Endodermal cell (in vitro differentiated cells): ENCODE results near the gene TM2D3. TPM values are rescaled to one million over a fixed set of nuclear protein-coding genes. Genes with fewer than 3 reads are reported as not detected.

ENCODE experiments used
- DNase-seq: peaks from one replicate; pipeline ENCODE4 v3.0.0-alpha.2; 2017
- H3K27ac ChIP-seq: 2 replicates; pipeline ENCODE4 v1.5.1; 2013; ENCODE audit warnings: mild to moderate bottlenecking, low read depth, low read length, moderate library complexity
- H3K27me3 ChIP-seq: 2 replicates; pipeline ENCODE4 v1.6.1; 2013; ENCODE audit warnings: mild to moderate bottlenecking, low read length, moderate library complexity; ENCODE audit not compliant: insufficient read depth, control insufficient read depth, poor library complexity, severe bottlenecking
- H3K36me3 ChIP-seq: 2 replicates; pipeline ENCODE4 v1.7.0; 2013; ENCODE audit warnings: mild to moderate bottlenecking, low read length, moderate library complexity; ENCODE audit not compliant: control insufficient read depth, insufficient read depth
- H3K4me1 ChIP-seq: one replicate; pipeline ENCODE4 v1.7.0; 2013; ENCODE audit warnings: low read length; ENCODE audit not compliant: control insufficient read depth, insufficient read depth
- H3K4me3 ChIP-seq: 2 replicates; pipeline ENCODE4 v1.5.1; 2013; ENCODE audit warnings: mild to moderate bottlenecking, low read length, moderate library complexity
- H3K9ac ChIP-seq: 2 replicates; pipeline ENCODE4 v1.6.1; 2013; ENCODE audit warnings: mild to moderate bottlenecking, low read length, moderate library complexity; ENCODE audit not compliant: poor library complexity, severe bottlenecking; ENCODE audit errors: extremely low read depth
- H3K9me3 ChIP-seq: 2 replicates; pipeline ENCODE4 v1.6.1; 2013; ENCODE audit warnings: mild to moderate bottlenecking, low read length, moderate library complexity; ENCODE audit not compliant: control insufficient read depth
- H3K27ac Mint-ChIP-seq: 2 replicates; pipeline ENCODE4 v1.8.0; 2020; ENCODE audit warnings: mixed read lengths
- H3K27me3 Mint-ChIP-seq: 2 replicates; pipeline ENCODE4 v1.8.0; 2021; ENCODE audit warnings: mild to moderate bottlenecking, mixed read lengths; ENCODE audit not compliant: insufficient read depth
- H3K36me3 Mint-ChIP-seq: 2 replicates; pipeline ENCODE4 v1.8.0; 2020; ENCODE audit warnings: low read depth, mixed read lengths
- H3K4me1 Mint-ChIP-seq: 2 replicates; pipeline ENCODE4 v1.8.0; 2020; ENCODE audit warnings: mixed read lengths
- H3K4me3 Mint-ChIP-seq: 2 replicates; pipeline ENCODE4 v1.8.0; 2020; ENCODE audit warnings: mild to moderate bottlenecking, moderate library complexity, mixed read lengths
- H3K9me3 Mint-ChIP-seq: 2 replicates; pipeline ENCODE4 v1.8.0; 2020; ENCODE audit warnings: mild to moderate bottlenecking, mixed read lengths
- CTCF ChIP-seq: fragments of 200-600 bp; sonication (generic); conservative IDR thresholded peaks from 2 replicates; pipeline ENCODE4 v1.5.0; 2021; ENCODE audit warnings: antibody characterized with exemption, mild to moderate bottlenecking
- WGBS, 2 experiments: methylation state at CpG; one replicate each; pipeline versions ENCODE4 v1.1.5 to v1.1.7; 2013; ENCODE audit warnings: missing lambda C conversion rate in 2 of 2, mixed read lengths in 1 of 2; ENCODE audit not compliant: insufficient coverage in 1 of 2, insufficient read length in 1 of 2; 5-methylcytosine and 5-hydroxymethylcytosine counted together
- total RNA-seq, 2 donors: library from RNA; stranded (reverse); fragmentation: NEBNext Ultra II Directional in 1 of 2; extraction: Animal tissue kit (Norgen Biotek cat#: 25700) in 1 of 2; gene quantifications; 2 replicates in 1 of 2; 3 replicates in 1 of 2; pipeline ENCODE4 v1.2.1, GENCODE V29; 2021

Gene TM2D3
- total RNA-seq, 2 donors from 2014 or later: 33.4 to 34.0 TPM

- no peaks in the 10 kb centered on the region for H3K4me1 ChIP-seq
- no peaks in the 10 kb centered on the region for H3K36me3 ChIP-seq
- peaks cover 1% of the 10 kb centered on the region for H3K4me1 Mint-ChIP-seq
- H3K9ac ChIP-seq: no peak overlapping the region
- H3K9me3 Mint-ChIP-seq: peaks cover 13% of the 10 kb centered on the region
- no peak overlapping the region for H3K27ac Mint-ChIP-seq
- H3K4me3 Mint-ChIP-seq: no peak overlapping the region
- WGBS, 2 experiments: 83 to 86% methylated on average over 2 to 3 of the region's 3 CpGs
- no peak for TF ChIP-seq CTCF
- H3K4me3 ChIP-seq: no peak overlapping the region
- no peaks in the 10 kb centered on the region for H3K9me3 ChIP-seq
- H3K36me3 Mint-ChIP-seq: no peaks in the 10 kb centered on the region
- H3K27me3 ChIP-seq: no peaks in the 10 kb centered on the region
- H3K27ac ChIP-seq: no peak overlapping the region
- peaks cover 15% of the 10 kb centered on the region for H3K27me3 Mint-ChIP-seq
- DNase-seq: no peak
Measured at GRCh38 chr15:101599091-101599490, 53.1 kb downstream of the TM2D3 start.

- no peak overlapping the region for H3K27ac Mint-ChIP-seq
- H3K9ac ChIP-seq: no peak overlapping the region
- H3K36me3 ChIP-seq: no peaks in the 10 kb centered on the region
- TF ChIP-seq CTCF: no peak
- no peaks in the 10 kb centered on the region for H3K36me3 Mint-ChIP-seq
- H3K27ac ChIP-seq: no peak overlapping the region
- 81 to 86% methylated on average over 5 to 6 of the region's 6 CpGs for WGBS, 2 experiments
- H3K4me3 ChIP-seq: no peak overlapping the region
- no peaks in the 10 kb centered on the region for H3K9me3 ChIP-seq
- H3K4me1 ChIP-seq: no peaks in the 10 kb centered on the region
- DNase-seq: no peak
- H3K4me3 Mint-ChIP-seq: no peak overlapping the region
- peaks cover 20% of the 10 kb centered on the region for H3K27me3 Mint-ChIP-seq
- H3K27me3 ChIP-seq: no peaks in the 10 kb centered on the region
- H3K9me3 Mint-ChIP-seq: peaks cover 23% of the 10 kb centered on the region
- H3K4me1 Mint-ChIP-seq: peaks cover 1% of the 10 kb centered on the region
Measured at GRCh38 chr15:101597360-101597928, 54.7 kb downstream of the TM2D3 start.

- H3K36me3 Mint-ChIP-seq: no peaks in the 10 kb centered on the region
- Histone ChIP-seq H3K9ac (no peak overlapping the region), H3K9me3 (no peaks in the 10 kb centered on the region), H3K27ac (no peak overlapping the region), H3K27me3 (no peaks in the 10 kb centered on the region), H3K36me3 (no peaks in the 10 kb centered on the region), H3K4me1 (no peaks in the 10 kb centered on the region), H3K4me3 (no peak overlapping the region)
- H3K27ac Mint-ChIP-seq: no peak overlapping the region
- peaks cover 20% of the 10 kb centered on the region for H3K27me3 Mint-ChIP-seq
- H3K4me1 Mint-ChIP-seq: peaks cover 1% of the 10 kb centered on the region
- 93% methylated on average over 1 of the region's 1 CpG; no CpG with 5 or more reads in 1 of the 2 experiments for WGBS, 2 experiments
- TF ChIP-seq CTCF: no peak
- no peak overlapping the region for H3K4me3 Mint-ChIP-seq
- peaks cover 23% of the 10 kb centered on the region for H3K9me3 Mint-ChIP-seq
- DNase-seq: no peak
Measured at GRCh38 chr15:101596633-101597032, 55.5 kb downstream of the TM2D3 start.

Other genes with a start within 250 kb of the TM2D3 start
- gene PCSK6, start 162.7 kb downstream of the TM2D3 start, total RNA-seq: 1 to 10 TPM; 6.6 to 9.8 TPM
- 10 to 100 TPM; 11.7 to 13.6 TPM for gene TARS3, start 72.1 kb upstream of the TM2D3 start, total RNA-seq
- gene OR4F6, start 151.1 kb upstream of the TM2D3 start, total RNA-seq: not detected
- not detected for gene OR4F15, start 159.8 kb upstream of the TM2D3 start, total RNA-seq